GM12891 (cell line): ENCODE measurements around the gene PLG.
"Not testable (repeated sequence)": the region's sequence is repeated elsewhere in the genome, so short reads cannot be mapped to it uniquely, and the experiment has no call there.

Experiments
- POLR2A ChIP-seq: IDR thresholded peaks from 2 replicates; pipeline ENCODE4 v1.6.1; 2011; ENCODE audit warnings: low read depth, low read length, control low read depth
- POLR2AphosphoS5 ChIP-seq: IDR thresholded peaks from 2 replicates; pipeline ENCODE4 v1.6.1; 2011; ENCODE audit warnings: low read depth, low read length, control low read depth
- TAF1 ChIP-seq: IDR thresholded peaks from 2 replicates; pipeline ENCODE4 v1.6.1; 2011; ENCODE audit warnings: low read depth, low read length, control low read depth

DNA sequence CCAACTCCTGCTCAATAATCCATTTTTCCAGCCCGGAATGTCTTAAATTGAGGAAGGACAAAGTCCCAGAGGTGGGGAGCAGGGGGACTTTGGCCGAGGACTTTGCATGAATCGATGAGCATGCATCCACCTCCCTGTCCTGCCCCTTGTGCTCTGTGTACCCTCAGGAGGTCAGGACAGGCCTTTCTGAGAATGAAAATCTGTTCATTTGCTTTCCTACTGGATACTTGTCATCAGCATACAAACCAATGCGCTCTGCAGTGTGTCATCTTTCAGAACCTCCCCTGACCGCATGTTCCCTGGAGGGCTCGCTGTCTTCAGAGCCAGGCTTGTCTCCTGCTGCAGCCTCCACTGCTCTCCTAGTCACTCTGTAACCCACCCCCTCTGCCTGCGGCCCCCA, 2.6 kb downstream of the PLG start:
- TF ChIP-seq POLR2A, TAF1, POLR2AphosphoS5: not testable (repeated sequence)
